Body of pancreas (tissue), 4 donors: ENCODE measurements around the gene DYNC2LI1.

Experiments
- CTCF ChIP-seq, 7 experiments: fragments of 450-650 bp in 4 of 7; fragments of 200-600 bp in 3 of 7; sonication (generic) in 3 of 7; IDR thresholded peaks; one replicate each; pipeline ENCODE4 v1.5.1; 2016 to 2019; ENCODE audit warnings: antibody characterized with exemption in 7 of 7
- POLR2A ChIP-seq, 3 donors: fragments of 450-650 bp; IDR thresholded peaks; one replicate each; pipeline ENCODE4 v1.6.1; 2016; ENCODE audit warnings: antibody characterized with exemption in 3 of 3, mild to moderate bottlenecking in 2 of 3

DNA sequence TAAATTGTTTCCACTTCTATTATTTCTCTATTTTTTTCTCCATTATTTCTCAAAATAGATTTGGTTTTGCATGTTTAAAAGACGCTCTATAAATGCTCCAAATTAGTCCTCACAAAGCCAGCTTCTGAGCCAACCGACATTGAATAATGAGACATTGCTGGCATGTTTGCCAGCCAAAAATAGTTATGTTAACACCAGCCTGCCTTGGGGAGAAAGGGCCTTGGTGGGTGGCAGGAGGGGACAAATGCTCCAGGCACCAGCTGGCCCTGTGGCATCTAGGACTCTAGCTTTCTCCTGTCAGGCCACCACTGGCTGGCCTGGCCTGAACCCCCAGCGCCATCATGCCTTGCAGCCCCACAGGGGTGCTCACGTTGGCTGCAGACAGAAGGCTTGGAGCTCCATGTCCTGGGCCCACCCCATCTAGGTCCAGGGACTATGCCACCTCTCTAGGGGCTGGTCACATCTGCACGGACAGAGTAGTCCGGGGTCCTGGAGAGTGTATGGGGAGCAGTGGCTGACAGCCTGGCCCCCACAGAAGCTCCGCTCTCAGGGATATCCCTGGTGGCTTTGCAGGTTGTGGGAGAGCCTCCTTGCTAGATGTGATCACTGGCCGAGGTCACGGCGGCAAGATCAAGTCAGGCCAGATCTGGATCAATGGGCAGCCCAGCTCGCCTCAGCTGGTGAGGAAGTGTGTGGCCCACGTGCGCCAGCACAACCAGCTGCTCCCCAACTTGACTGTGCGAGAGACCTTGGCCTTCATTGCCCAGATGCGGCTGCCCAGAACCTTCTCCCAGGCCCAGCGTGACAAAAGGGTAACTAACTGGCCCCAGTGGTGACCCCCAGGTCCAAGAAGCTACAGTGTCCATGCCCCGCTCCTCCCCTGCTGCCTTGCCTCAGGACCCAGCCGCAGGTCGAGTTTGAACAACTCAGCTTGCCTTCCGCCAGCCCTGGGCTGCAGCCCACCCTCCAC is 77.5 kb downstream of the DYNC2LI1 start:
- TF ChIP-seq CTCF (IDR thresholded peaks at IDR 0.05) (no peak), POLR2A (IDR thresholded peaks at IDR 0.05) (no peak)
